Medulla oblongata (tissue), 1 donor: ENCODE results near the gene LEO1.
"Not testable (repeated sequence)": the region's sequence is repeated elsewhere in the genome, so short reads cannot be mapped to it uniquely, and the experiment has no call there.

Experiments
- DNase-seq: peaks from one replicate; pipeline ENCODE4 v3.0.0-alpha.2; 2015; ENCODE audit errors: extremely low spot score

Gene LEO1

DNA sequence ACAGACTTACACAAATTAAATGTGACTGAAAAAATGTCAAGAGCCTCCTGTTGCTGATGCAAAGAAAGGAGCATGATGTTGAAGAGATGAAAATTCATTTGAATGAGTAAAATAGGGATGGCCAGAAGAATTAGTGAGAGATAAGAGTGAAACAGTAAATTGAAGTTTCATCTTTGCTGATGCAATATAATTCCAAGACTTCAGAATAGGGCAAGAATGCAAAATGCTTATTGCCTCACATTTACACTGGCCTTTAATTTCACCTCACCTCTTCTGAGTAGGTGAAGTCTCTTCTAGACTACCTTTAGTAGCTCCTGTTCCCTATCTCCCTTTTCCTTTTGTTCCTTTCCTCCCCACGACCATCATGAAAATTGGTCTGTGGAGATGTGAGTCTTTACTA lies 32.1 kb upstream of the LEO1 start:
- no peak for DNase-seq

DNA sequence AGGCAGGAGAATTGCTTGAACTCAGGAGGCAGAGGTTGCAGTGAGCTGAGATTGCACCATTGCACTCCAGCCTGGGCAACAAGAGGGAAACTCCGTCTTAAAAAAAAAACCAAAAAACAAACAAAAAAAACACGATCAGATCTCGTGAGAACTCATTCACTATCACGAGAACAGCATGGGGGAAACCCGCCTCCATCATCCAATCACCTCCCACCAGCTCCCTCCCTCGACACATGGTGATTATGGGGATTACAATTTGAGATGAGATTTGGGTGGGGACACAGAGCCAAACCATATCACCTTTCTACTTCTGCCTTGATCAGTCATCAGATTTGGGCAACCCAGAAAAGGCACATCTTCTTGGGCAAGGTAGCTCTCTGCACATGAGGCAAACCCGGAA lies 31.5 kb upstream of the LEO1 start:
- not testable (repeated sequence) for DNase-seq

- DNase-seq, result no peak
Observed at GRCh38 chr15:52002351-52002750, 30.8 kb upstream of the LEO1 start.

DNA sequence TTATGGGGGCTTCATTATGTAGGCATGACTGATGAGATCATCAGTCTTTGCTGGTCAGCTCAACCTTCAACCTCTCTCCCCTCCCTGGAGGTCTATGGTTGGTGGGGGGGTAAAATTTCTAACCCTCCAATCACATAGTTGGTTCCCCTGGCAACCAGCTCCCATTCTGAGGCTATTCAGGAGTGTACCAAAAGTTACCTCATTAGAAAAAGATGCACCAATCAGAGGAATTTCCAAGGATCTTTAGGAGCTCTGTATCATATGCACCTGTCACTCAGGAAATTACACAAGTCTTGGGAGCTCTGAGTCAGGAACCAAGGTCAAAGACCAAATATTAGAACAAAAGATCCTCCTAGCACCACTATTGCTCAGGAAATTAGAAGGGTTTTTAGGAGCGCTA lies 21.4 kb upstream of the LEO1 start:
- no peak for DNase-seq

DNA sequence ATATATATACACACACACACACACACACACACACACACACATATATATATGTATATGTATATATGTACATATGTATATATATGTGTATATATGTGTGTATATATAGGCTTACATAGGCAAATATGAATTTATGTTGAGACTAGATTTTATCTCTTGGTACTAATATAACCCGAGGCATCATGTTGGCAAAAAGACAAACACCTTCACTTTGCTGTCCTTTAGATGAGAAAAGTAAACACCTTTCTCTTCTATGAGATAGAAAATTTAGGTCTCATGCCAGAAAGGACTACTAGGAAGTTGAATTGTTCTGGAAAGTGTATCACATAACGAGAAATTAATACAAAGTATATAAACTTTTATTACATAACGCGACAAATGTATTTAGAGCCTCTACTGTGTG lies 19.6 kb upstream of the LEO1 start:
- no peak for DNase-seq

DNA sequence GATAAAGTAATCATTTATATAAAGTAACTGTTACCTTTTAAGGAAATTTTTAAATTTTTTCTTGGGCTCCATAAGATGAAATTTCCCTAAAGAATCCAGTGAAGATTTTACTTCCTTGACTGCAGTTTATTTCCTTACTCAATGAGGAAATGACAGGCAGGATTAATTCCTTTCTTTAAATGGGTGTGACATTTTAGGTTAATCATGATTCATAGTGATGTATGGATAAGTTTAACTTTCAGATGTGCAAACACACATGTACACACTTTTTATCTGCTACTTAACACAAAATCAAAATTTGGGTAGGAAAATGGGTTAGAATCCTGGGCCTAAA lies 11.2 kb upstream of the LEO1 start:
- DNase-seq, result no peak

DNA sequence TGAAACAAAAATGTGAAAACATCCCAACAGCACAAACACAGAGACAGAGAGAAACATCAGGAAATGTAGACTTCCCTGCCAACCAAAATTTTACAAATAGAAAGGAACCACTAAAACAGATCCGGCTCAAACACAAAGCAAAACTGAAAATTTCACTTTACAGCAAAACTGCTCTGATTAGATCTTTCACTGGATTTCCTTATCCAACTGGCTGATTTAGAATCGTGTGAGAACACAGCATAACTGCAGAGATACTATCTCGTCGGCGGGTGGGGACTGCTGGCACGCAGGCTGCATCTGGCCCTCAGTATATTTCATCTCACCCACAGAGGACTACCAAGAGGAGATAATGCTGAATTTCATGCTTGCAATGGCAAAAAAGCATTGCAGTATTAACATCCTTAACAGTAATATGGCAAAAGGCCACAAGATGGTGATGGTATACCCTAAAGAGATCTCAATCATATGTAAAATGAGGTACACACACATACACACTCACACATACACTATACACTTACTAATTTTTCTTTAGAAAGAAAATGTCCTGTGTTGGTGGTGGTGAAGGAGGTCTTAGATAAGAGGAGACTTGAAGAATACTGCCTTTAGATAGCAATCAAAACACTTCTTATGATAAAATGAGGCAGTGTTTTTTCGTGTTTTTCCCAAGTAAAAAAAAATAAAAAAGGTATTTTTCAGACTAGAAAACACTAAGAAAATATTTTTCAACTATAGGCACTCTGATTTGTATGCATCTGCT lies 10.6 kb upstream of the LEO1 start:
- peak; percentile 69 for DNase-seq

DNA sequence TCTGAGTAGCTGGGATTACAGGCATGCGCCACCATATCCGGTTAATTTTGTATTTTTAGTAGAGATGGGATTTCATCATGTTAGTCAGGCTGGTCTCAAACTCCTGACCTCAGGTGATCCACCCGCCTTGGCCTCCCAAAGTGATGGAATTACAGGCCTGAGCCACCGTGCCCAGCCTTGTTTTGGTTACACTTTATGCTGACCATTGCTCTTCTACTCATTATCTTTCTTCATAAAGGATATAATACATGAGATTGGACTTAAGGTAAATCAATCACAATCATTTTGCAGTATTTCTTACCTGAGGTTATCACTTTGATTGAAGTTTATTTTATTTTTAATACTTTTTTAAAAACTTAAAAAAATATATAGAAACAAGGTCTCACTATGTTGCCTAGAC lies 2.2 kb upstream of the LEO1 start:
- DNase-seq, result no peak

GRCh38 chr15:51973220-51973619 lies 1.6 kb upstream of the LEO1 start:
- DNase-seq, result no peak

GRCh38 chr15:51971032-51971374 lies 575 bp downstream of the LEO1 start:
- DNase-seq, result no peak

DNA sequence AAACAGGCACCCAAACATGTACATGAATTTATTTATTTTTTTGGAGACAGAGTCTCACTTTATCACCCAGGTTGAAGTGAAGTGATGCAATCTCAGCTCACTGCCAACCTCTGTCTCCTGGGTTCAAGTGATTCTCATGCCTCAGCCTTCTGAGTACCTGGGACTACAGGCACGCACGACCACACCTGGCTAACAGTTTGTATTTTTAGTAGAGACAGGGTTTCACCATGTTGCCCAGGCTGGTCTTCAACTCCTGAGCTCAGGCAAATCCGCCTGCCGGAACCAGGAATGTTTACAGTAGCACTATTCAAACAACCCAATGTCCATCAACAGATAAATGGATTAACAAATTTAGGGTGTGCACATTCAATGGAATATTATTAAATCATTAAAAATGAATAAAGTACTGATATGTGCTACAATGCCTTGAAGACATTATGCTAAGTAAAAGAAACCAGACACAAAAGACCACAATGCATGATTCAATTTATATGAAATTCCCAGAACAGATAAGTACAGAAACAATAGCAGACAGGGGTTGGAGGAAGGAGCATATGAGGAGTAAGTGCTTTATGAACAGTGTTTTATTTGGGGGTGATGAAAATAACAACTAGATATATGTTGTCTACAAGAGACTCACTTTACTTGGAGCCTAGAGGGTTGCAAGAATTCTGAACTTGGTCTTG lies 1.3 kb downstream of the LEO1 start:
- no peak for DNase-seq

- DNase-seq, result no peak
Observed at GRCh38 chr15:51969728-51970127, 1.9 kb downstream of the LEO1 start.

- no peak for DNase-seq
Observed at GRCh38 chr15:51967583-51967982, 4.0 kb downstream of the LEO1 start.

DNA sequence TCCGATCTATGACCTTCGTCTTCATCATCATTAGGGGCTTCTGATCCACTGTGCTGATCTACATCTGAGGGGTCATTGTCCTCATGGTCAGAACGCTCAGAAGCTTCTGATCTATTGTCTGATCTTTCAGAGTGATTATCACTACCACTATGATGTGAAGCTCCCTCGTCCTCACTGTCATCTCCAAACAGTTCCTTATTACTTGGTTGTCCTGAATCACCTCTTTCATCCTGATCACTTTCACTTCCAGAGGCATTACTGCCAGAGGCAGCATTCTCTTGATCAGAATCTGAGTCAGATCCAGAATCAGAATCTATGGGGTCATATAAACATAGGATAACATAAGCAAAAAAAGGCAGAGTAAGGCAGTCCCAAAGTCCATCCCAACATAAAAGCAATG lies 5.4 kb downstream of the LEO1 start:
- DNase-seq, result no peak

GRCh38 chr15:51965691-51966090 lies 5.9 kb downstream of the LEO1 start:
- DNase-seq, result no peak

DNA sequence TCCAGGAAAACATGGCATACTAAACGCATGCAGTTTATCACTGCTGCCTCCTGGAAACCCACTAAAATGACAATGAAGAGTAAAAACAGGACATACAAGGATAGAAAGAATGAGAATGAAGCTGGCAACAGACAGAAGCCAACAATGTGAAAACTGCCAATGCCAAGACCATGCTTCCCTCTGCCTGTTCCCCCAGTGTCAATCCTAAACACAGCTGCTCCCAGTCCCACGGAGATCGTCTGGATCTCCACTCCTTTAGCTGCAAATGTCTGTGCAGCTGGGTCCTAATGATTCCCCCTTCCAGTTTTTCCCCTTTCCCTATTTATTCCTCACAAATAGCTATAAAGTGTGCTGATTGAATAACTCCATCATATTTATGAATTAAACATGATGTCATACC lies 16.1 kb downstream of the LEO1 start:
- DNase-seq, result no peak

DNA sequence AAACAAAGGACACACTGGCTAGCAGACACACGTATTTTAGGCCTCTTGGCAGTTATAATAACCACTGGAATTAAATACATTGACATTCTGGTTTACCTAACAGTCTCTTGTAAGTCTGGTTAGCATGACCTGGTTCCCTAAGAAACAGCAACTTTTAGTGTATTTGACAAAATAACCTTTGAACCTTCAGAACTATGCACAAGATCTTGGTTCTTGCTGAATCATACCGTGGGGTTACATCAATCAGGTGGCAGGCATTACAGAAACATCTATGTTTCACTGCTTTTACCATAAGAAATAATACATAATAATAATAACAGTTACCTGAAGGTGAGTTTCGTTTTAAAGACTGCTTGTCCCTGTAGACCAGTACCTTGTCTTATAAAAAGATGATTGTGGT lies 18.8 kb downstream of the LEO1 start:
- no peak for DNase-seq

DNA sequence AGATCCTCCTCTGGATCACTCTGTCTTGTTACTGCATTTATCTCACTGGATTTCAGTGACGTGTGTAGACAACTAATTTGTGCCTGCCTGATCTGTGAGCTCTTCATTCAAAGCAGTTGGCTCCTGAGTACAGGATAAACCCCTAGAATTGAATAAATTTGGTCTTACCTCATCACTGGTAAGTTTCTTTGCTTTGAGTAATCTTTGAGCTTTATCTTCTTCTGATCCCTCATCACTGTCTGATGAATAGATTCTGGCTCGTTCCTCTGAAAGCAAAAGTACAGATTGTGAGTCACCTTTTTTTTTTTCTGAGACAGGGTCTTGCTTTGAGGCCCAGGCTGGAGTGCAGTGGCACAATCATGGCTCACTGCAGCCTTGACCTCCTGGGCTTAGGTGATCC lies 24.5 kb downstream of the LEO1 start:
- no peak for DNase-seq

DNA sequence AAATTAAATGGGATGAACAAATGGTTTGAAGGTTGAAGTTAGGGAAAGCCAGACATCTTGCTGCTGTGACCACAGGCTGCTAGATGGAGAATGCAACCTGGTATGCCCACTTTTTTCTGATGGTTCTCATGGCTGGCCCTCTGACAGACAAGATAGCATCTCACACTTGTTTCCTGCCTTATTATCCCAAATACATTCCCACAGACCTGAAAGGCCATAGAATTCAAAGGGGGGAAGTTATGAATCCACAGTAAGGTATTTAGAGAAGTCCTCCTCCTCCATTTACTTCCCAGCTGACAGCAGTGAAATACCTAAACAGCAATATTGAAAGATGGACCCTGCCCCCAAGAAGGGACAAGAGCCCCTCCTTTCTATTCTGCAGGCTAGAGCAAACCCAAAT lies 32.4 kb downstream of the LEO1 start:
- no peak for DNase-seq

- no peak for DNase-seq
Observed at GRCh38 chr15:51938286-51938685, 33.3 kb downstream of the LEO1 start.

DNA sequence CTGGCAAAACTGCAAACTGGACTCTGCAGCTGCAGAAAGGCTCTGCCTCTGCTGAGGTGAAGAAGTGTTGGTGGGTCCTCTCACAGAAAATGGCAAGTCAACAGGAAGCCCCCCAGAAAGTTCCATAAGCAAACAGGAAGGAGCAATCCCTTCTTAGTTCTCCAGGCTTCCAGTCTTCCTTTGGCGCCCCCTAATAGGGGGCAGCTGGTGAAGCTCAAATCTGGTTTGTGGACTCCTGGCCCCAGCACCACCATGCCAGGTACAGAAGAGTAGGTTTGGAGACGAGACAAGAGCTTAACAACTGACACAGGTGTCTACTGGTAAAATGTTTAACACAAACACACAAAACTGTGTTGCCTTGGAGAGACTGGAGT lies 35.5 kb downstream of the LEO1 start:
- DNase-seq, result no peak

DNA sequence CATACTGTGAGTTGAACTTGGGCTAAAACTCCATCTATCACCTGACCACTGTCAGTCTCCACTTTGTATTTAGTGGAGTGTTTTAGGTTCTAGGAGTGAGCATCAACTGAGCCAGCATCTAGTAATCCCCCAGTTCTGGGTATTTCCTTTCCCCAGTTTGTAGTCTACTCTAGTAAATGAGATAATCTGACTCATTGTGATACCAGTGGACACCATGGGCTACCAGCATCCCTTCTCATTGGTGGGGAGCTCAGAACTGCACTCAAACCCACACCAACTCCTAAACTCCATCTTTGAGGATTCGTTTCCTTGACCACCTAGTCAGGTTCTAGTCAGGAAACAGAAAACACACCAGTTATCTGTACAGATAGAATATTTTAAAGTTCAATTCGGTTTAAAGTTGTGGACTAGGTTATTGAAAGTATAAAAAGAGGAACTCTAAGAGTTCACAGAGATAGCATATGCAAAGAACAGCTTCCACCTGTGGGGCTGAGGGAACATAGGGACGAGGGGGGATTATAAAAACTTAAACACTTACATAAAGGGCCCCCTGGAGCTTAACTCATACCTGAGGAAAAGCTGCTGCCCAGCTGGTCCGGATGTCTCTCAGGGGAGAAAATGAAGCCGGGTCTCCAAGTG lies 36.0 kb downstream of the LEO1 start:
- no peak for DNase-seq

DNA sequence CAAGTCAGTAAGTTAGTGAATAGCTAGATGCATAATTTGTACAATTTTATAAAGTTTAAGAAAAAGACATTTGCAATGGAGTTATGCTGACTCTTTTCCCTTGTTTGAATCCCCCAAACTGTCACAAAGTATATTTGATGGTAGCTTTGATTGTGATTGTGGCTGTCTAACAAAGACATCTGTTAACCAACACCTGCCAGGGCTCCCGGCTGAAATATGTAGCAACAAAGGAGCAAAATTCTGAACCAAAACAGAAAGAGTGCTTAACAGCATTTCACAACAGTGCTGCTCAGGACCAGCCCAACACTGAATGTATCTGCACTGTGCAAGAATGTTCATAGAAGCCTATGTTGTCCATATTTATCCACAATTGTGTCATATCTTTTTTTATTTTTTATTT lies 39.4 kb downstream of the LEO1 start:
- DNase-seq, result no peak

DNA sequence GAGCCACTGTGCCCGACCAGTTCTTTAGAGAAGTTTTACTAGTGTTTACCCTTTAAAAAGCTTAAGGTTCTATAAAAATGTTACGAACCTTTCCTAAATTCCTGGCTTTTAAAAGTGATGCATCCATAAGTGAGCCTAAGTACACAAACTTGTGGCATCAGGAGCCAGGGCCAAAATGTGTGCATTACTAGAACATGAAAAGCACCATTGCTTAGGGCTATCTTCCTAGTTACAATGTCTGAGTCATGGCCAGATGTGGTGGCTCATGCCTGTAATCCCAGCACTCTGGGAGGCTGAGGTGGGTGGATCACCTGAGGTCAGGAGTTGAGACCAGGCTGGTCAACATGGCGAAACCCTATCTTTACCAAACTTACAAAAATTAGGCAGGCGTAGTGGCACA lies 39.9 kb downstream of the LEO1 start:
- no peak for DNase-seq
